Neural cell (in vitro differentiated cells): ENCODE data around the gene OR52N1. TPM values are rescaled to one million over a fixed set of nuclear protein-coding genes. Genes with fewer than 3 reads are reported as not detected.

Experiments used
- H2AFZ ChIP-seq: fragments of 200-600, 300-800 bp; sonication (generic), shearing (Covaris generic); 2 replicates; pipeline ENCODE4 v1.6.0; 2014; ENCODE audit warnings: low read depth, mild to moderate bottlenecking, antibody characterized with exemption, low read length, moderate library complexity
- H3F3A ChIP-seq: fragments of 200-600 bp; shearing (Covaris generic); 2 replicates; pipeline ENCODE4 v1.6.1; 2016; ENCODE audit warnings: mild to moderate bottlenecking, moderate library complexity, mixed read lengths, antibody characterized with exemption, low read length; ENCODE audit not compliant: insufficient read depth, poor library complexity, severe bottlenecking
- H3K27ac ChIP-seq: fragments of 200-600, 300-800 bp; sonication (generic), shearing (Covaris generic); 2 replicates; pipeline ENCODE4 v1.5.1; 2014; ENCODE audit warnings: mild to moderate bottlenecking, low read length, moderate library complexity
- H3K27me3 ChIP-seq: fragments of 300-800, 200-600 bp; sonication (generic), shearing (Covaris generic); 2 replicates; pipeline ENCODE4 v1.6.0; 2014; ENCODE audit warnings: mild to moderate bottlenecking, low read depth, low read length, moderate library complexity; ENCODE audit not compliant: insufficient read depth
- H3K36me3 ChIP-seq: fragments of 300-800, 200-600 bp; sonication (generic), shearing (Covaris generic); 2 replicates; pipeline ENCODE4 v1.5.1; 2014; ENCODE audit warnings: mild to moderate bottlenecking, antibody characterized with exemption, low read length, moderate library complexity; ENCODE audit not compliant: insufficient read depth
- H3K4me2 ChIP-seq: fragments of 300-800, 200-600 bp; sonication (generic), shearing (Covaris generic); 2 replicates; pipeline ENCODE4 v1.6.0; 2014; ENCODE audit warnings: mild to moderate bottlenecking, low read length
- H3K4me3 ChIP-seq: fragments of 300-800, 200-600 bp; sonication (generic), shearing (Covaris generic); 2 replicates; pipeline ENCODE4 v1.5.1; 2014; ENCODE audit warnings: mild to moderate bottlenecking, low read length, moderate library complexity
- H3K79me2 ChIP-seq: fragments of 200-600 bp; shearing (Covaris generic); replicated peaks from 2 replicates; pipeline ENCODE4 v1.6.0; 2014; ENCODE audit warnings: mild to moderate bottlenecking, low read length, moderate library complexity; ENCODE audit not compliant: insufficient read depth
- H3K9ac ChIP-seq: fragments of 300-800, 200-600 bp; sonication (generic), shearing (Covaris generic); 2 replicates; pipeline ENCODE4 v1.6.1; 2016; ENCODE audit warnings: mild to moderate bottlenecking, low read length, mixed read lengths
- H3K9me2 ChIP-seq: fragments of 200-600 bp; shearing (Covaris generic); 2 replicates; pipeline ENCODE4 v1.6.1; 2016; ENCODE audit warnings: mild to moderate bottlenecking, low read length, mixed read lengths; ENCODE audit not compliant: insufficient read depth
- H3K9me3 ChIP-seq: fragments of 200-600, 300-800 bp; sonication (generic), shearing (Covaris generic); 2 replicates; pipeline ENCODE4 v1.6.1; 2016; ENCODE audit warnings: mild to moderate bottlenecking, mixed run types, low read length, moderate library complexity, mixed read lengths
- H4K20me1 ChIP-seq: fragments of 200-600 bp; shearing (Covaris generic); 2 replicates; pipeline ENCODE4 v1.6.1; 2016; ENCODE audit warnings: mild to moderate bottlenecking, mixed run types; ENCODE audit not compliant: insufficient read depth
- EP300 ChIP-seq: fragments of 450-650 bp; conservative IDR thresholded peaks from 2 replicates; pipeline ENCODE4 v1.6.1; 2014; ENCODE audit warnings: antibody characterized with exemption, mild to moderate bottlenecking, moderate library complexity; ENCODE audit not compliant: poor library complexity, severe bottlenecking
- EZH2 ChIP-seq: fragments of 200-600, 300-800 bp; shearing (Covaris generic), sonication (generic); IDR thresholded peaks from 2 replicates; pipeline ENCODE4 v1.6.1; 2014; ENCODE audit warnings: antibody characterized with exemption, low read length, borderline replicate concordance, mild to moderate bottlenecking; ENCODE audit not compliant: insufficient read depth, poor library complexity, severe bottlenecking
- MXI1 ChIP-seq: fragments of 450-650 bp; conservative IDR thresholded peaks from 2 replicates; pipeline ENCODE4 v1.6.1; 2014; ENCODE audit warnings: antibody characterized with exemption, mild to moderate bottlenecking; ENCODE audit not compliant: poor library complexity, severe bottlenecking
- POLR2AphosphoS5 ChIP-seq: IDR thresholded peaks from 2 replicates; pipeline ENCODE4 v1.6.1; 2012
- RAD21 ChIP-seq: fragments of 450-650 bp; conservative IDR thresholded peaks from 2 replicates; pipeline ENCODE4 v1.6.1; 2014; ENCODE audit warnings: antibody characterized with exemption, mild to moderate bottlenecking, moderate library complexity
- SMC3 ChIP-seq: fragments of 450-650 bp; conservative IDR thresholded peaks from 2 replicates; pipeline ENCODE4 v1.6.1; 2014; ENCODE audit warnings: antibody characterized with exemption, mild to moderate bottlenecking, moderate library complexity; ENCODE audit not compliant: poor library complexity
- TAF1 ChIP-seq: IDR thresholded peaks from 2 replicates; pipeline ENCODE4 v1.6.1; 2012; ENCODE audit warnings: low read depth
- polyA plus RNA-seq: library from polyadenylated mRNA; depleted of rRNA; stranded (reverse); fragments of >200 nt; gene quantifications from 2 replicates; pipeline ENCODE4 v1.2.3, GENCODE V29; 2014
- TF ChIP-seq, protein P1 (sequence below): IDR thresholded peaks from 2 replicates; pipeline ENCODE4 v1.6.1; 2012; ENCODE audit warnings: borderline replicate concordance
- TF ChIP-seq, protein P2 (sequence below): fragments of 450-650 bp; IDR thresholded peaks from 2 replicates; pipeline ENCODE4 v1.5.1; 2014; ENCODE audit warnings: antibody characterized with exemption, mild to moderate bottlenecking, moderate library complexity; ENCODE audit not compliant: poor library complexity, severe bottlenecking

OR52N1 gene
- polyA plus RNA-seq, 1 donor from 2014 or later, result not detected

DNA sequence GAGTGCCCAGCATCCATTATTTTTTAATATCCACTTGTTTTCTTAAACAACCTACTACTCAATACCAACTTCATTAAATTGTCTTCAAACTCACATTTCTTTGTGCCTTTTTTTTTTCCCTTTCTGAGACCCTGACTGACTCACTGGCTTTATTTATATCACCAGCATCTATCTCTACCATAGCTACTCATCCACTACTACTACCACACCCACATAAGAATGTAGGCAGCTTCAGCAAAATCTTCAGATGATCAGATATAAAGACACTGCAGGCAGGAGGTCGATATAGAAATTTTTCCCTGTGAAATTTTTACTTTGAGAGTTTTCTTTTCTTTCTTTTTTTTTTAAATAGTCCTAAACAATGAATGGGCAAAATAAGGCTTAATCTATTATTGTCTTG is 52.6 kb downstream of the OR52N1 start:
- no peak overlapping the region for H3K4me3 ChIP-seq
- H3K79me2 ChIP-seq, result no peaks in the 10 kb centered on the region
- H3K9me3 ChIP-seq, result no peaks in the 10 kb centered on the region
- no peak overlapping the region for H2AFZ ChIP-seq
- no peaks in the 10 kb centered on the region for H3K36me3 ChIP-seq
- no peaks in the 10 kb centered on the region for H3K27me3 ChIP-seq
- no peak overlapping the region for H3K9ac ChIP-seq
- H3F3A ChIP-seq, result no peaks in the 10 kb centered on the region
- no peaks in the 10 kb centered on the region for H4K20me1 ChIP-seq
- no peak overlapping the region for H3K27ac ChIP-seq
- no peak overlapping the region for H3K4me2 ChIP-seq
- no peaks in the 10 kb centered on the region for H3K9me2 ChIP-seq
- TF ChIP-seq EZH2 (no peak), POLR2AphosphoS5 (no peak), MXI1 (no peak), TAF1 (no peak), SMC3 (no peak), EP300 (no peak), RAD21 (no peak)
- TF ChIP-seq, protein P1, sequence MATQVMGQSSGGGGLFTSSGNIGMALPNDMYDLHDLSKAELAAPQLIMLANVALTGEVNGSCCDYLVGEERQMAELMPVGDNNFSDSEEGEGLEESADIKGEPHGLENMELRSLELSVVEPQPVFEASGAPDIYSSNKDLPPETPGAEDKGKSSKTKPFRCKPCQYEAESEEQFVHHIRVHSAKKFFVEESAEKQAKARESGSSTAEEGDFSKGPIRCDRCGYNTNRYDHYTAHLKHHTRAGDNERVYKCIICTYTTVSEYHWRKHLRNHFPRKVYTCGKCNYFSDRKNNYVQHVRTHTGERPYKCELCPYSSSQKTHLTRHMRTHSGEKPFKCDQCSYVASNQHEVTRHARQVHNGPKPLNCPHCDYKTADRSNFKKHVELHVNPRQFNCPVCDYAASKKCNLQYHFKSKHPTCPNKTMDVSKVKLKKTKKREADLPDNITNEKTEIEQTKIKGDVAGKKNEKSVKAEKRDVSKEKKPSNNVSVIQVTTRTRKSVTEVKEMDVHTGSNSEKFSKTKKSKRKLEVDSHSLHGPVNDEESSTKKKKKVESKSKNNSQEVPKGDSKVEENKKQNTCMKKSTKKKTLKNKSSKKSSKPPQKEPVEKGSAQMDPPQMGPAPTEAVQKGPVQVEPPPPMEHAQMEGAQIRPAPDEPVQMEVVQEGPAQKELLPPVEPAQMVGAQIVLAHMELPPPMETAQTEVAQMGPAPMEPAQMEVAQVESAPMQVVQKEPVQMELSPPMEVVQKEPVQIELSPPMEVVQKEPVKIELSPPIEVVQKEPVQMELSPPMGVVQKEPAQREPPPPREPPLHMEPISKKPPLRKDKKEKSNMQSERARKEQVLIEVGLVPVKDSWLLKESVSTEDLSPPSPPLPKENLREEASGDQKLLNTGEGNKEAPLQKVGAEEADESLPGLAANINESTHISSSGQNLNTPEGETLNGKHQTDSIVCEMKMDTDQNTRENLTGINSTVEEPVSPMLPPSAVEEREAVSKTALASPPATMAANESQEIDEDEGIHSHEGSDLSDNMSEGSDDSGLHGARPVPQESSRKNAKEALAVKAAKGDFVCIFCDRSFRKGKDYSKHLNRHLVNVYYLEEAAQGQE, result no peak
- TF ChIP-seq, protein P2, sequence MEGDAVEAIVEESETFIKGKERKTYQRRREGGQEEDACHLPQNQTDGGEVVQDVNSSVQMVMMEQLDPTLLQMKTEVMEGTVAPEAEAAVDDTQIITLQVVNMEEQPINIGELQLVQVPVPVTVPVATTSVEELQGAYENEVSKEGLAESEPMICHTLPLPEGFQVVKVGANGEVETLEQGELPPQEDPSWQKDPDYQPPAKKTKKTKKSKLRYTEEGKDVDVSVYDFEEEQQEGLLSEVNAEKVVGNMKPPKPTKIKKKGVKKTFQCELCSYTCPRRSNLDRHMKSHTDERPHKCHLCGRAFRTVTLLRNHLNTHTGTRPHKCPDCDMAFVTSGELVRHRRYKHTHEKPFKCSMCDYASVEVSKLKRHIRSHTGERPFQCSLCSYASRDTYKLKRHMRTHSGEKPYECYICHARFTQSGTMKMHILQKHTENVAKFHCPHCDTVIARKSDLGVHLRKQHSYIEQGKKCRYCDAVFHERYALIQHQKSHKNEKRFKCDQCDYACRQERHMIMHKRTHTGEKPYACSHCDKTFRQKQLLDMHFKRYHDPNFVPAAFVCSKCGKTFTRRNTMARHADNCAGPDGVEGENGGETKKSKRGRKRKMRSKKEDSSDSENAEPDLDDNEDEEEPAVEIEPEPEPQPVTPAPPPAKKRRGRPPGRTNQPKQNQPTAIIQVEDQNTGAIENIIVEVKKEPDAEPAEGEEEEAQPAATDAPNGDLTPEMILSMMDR, result no peak

DNA sequence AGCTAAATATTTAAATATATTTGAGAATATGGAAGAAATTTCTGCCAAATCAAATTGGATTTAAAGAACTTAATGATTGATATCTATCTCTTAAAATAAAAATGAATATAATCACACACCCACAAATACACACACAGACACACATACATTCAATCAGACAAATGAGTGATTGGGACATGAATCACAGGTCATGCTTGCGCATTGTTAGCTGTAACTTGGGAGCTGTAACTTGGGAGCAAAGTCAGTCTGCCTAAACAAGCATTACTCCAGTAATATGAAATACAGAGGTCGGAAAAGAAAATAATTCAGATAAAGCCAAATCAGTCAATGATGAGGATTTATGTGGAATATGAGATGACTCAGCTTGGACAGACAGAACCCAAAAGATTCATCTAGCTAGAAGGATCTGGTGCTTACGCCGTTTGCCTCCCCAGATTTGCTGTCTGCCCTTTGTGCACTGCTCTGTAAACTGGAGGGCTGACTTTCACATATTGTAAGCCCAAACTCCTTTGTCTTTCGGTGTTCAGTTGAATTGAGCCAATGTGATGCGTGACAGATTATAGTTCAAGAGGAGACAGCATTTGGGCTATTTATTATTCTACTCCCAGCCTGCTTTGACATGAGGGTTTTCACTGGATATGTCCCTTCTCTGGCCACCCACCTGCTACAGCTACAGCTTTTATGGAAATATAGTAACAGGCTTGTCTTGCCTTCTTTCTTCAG is 53.2 kb downstream of the OR52N1 start:
- Histone ChIP-seq H3K79me2 (no peaks in the 10 kb centered on the region), H3K36me3 (no peaks in the 10 kb centered on the region), H3K4me2 (no peak overlapping the region), H3K27me3 (no peaks in the 10 kb centered on the region), H3K27ac (no peak overlapping the region), H3K9ac (no peak overlapping the region), H2AFZ (no peak overlapping the region), H3K4me3 (no peak overlapping the region), H3K9me2 (no peaks in the 10 kb centered on the region), H3F3A (no peaks in the 10 kb centered on the region), H3K9me3 (no peaks in the 10 kb centered on the region), H4K20me1 (no peaks in the 10 kb centered on the region)
- TF ChIP-seq SMC3 (no peak), TAF1 (no peak), RAD21 (no peak), MXI1 (no peak), EZH2 (no peak), POLR2AphosphoS5 (no peak), EP300 (no peak)
- TF ChIP-seq, protein P1, result no peak
- TF ChIP-seq, protein P2, result no peak
